NCI-H2196 treated with DMSO at 0.1 percent for 48 hours (cell line): Measurements from ENCODE around the gene AVPR2.

Experiments
- DNase-seq: peaks from one replicate; lab custom pipeline; 2025; ENCODE audit not compliant: unreplicated experiment; lab: John Stamatoyannopoulos, UW

AVPR2 gene

DNA sequence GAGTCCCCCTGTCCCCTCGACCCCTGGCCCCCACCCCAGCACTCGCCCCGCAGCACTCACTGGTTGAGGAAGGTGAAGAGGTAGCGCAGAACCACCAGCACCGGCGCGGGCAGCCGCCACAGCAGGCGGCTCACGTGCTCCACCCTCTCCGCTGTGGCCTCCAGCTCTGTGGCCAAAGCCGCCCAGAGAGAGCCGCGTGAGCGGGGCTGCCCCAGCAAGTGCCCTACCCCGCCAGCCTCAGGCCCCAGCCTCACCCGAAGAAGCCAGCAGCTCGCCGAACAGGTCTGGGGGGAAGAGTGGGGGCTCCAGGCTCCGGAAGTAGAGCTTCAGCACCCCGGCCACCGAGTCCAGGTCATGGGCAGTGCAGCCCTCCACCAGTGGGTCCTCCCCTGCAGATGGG is 6.0 kb downstream of the AVPR2 start:
- DNase-seq = no peak

- DNase-seq = no peak
Observed at GRCh38 chrX:153911798-153912197, 7.3 kb downstream of the AVPR2 start.

GRCh38 chrX:153913211-153913610 is 8.7 kb downstream of the AVPR2 start:
- DNase-seq = no peak

GRCh38 chrX:153913701-153914100 is 9.2 kb downstream of the AVPR2 start:
- no peak for DNase-seq

- DNase-seq = no peak
Observed at GRCh38 chrX:153917869-153918268, 13.4 kb downstream of the AVPR2 start.

DNA sequence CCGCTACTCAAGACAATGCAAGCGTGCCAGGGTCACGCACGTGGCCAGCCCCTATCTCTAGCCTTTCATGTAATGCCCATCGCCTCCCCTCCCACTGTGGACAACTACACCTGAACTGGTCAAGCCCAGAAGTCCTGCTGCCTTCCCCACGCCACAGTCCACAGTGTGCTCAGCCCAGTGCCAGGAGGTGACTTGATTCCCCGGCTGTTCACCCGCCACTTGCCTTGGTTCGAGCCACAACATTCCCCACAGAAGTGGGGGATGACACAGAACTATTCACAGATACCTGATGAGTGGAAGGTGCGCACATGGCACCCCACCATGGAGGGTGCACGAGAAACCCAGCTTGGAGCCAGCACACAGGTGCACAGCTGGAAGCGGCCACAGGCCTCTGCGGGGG is 14.8 kb downstream of the AVPR2 start:
- DNase-seq = no peak

GRCh38 chrX:153920546-153920945 is 16.1 kb downstream of the AVPR2 start:
- no peak for DNase-seq

- DNase-seq = no peak
Observed at GRCh38 chrX:153921070-153921469, 16.6 kb downstream of the AVPR2 start.

GRCh38 chrX:153921511-153922446 is 17.3 kb downstream of the AVPR2 start:
- DNase-seq = no peak

DNA sequence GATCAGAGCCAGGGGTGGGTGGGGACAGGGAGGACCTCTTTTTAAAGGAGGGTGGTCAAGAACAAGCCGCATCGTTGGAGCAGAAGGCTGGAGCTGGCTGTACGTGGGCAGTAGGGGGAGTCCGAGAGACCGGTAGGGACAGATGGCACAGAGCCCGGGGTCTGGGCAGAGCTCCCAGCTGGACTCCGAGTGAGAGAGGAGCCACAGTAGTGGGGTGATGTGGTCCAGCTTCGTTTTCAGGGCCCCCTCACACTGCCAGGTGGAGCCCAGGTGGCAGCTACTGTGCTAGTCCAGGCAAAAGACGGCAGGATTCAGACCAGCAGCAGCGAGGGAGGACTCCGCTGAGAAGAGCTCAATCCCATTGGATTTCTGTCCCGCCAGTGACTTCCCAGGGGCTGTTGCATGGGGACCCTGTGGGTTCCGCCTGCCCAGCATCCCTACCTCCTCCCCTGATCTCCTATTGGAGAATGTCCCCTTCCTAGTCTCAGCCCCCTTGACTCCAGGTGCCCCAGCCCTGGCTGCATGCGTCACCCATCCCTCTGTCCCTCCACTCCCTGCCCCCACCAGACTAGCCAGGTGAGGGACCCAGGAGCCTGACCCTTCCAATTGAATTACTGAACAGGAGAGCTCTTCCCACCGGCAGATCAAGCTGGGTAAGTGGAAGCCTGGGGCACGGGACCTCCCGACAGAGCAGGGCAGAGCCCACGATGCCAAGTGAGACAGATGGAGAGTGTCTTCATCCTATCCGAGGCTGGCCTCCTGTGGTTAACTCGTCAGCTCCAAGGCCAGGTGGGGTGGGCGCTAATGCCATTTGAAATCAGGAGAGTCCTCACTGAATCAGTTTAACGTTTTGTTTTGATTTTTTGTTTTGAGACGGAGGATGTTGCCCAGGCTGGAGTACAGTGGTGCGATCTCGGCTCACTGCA is 18.7 kb downstream of the AVPR2 start:
- peak; percentile 15 for DNase-seq

- no peak for DNase-seq
Observed at GRCh38 chrX:153924149-153924861, 19.8 kb downstream of the AVPR2 start.

- DNase-seq = no peak
Observed at GRCh38 chrX:153925387-153925738, 20.9 kb downstream of the AVPR2 start.

DNA sequence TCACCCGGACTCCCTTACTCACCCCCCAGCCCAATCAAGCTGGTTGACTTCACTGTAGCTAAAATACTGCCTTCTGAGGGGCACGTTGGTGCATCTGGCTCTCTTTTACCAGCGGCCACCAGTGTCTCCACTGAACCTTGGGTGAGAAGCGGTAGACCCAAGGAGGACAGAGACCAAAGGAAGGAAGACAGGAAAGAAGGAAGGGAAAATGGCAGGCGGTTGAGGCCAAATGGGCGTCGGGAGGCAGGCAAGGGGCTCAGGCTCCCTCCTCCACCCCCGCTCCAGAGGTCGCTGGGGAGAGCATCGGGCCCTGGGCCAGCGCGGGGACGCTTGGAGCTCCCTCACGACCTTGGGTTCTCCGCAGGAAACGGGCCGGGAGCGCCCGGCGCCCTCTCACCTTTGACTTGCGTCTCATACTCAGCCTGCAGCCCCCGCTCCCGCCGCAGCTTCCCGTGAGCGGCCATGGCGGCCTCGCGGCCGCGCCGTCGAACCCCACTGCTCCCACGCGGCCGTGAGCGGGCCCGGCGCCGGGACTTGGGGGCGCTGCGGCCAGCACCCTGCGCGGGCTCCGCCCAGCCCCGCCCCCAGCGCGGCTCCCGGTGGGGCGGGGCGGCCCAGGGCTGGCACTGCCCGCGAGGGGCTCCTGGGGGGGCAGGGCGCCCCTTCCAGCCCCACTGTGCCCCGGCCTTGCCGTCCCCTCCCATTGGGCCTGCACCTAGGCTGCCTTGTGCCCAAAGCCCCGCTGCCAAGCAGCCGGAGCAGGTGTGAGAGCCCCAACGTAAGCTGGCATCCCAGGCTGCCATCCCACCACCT is 21.5 kb downstream of the AVPR2 start, which contains the start of gene ARHGAP4:
ARHGAP4 (minus strand) TSS at position 526 of the 813 bp plus-strand sequence; CDS start at position 464, 62 bp downstream.
- no peak for DNase-seq

DNA sequence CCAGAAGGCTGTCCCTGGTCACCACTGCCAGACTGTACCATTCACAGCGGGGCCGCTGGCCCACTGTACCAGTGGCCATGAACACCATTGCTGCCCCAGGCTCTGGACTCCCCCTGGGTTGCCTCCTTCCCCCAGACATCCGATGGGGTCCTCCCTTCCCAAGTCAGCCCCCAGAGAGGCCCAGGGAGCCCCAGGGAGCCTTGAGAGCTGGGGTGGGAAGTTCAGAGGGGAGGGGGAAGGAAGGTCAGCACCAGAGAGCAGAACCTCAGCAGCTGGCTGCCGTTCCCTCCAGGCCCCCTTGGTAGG is 22.0 kb downstream of the AVPR2 start:
- DNase-seq = no peak

- peak; percentile 12 for DNase-seq
Observed at GRCh38 chrX:153926858-153927671, 22.6 kb downstream of the AVPR2 start.

DNA sequence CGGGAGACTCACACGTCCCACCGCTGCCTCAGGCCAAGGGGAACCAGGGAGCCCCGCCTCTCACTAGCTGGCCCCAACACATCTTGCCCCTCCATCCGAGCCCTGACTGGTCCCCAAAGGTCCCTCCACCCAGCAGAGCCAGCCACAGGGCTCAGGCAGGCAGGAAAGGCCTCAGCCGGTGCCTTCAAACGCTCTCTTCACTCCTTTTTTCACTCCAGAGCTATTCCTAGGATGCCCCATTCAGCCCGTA is 23.1 kb downstream of the AVPR2 start:
- DNase-seq = no peak

- DNase-seq = peak; percentile 91
Observed at GRCh38 chrX:153927922-153928760, 23.7 kb downstream of the AVPR2 start.

- no peak for DNase-seq
Observed at GRCh38 chrX:153928846-153929245, 24.4 kb downstream of the AVPR2 start.

DNA sequence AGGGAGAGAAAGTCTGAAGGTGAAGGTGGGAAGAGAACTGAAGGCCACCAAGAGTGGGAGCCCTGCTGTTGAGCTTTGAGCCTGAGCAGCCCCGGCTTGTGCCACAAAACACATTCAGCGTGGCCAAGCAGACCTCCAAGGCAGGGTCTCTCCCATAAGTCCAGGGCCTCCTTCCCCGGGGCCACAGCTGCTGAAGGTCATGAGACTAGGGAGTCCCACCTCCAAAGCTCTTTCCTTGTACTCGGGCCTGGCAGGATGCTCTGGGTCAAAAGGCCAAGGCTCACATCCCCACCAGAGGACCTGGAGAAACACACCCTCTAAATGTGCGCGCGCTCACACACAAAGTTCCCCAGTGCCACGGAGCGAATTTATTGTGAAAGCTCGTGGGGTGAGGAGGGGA is 25.1 kb downstream of the AVPR2 start:
- no peak for DNase-seq
